Upper lobe of left lung (tissue), 6 donors: ENCODE results near the gene TMEM154. TPM values are rescaled to one million over a fixed set of nuclear protein-coding genes. Genes with fewer than 3 reads are reported as not detected.
A peak's percentile ranks its signal among the peaks of the same experiment; 100 is the strongest.

ENCODE experiments used
- ATAC-seq, 2 donors: fragments of 200-7000 bp; cut with Tn5 transposase; one replicate each; pipeline ENCODE4 v1.9.1; 2022; ENCODE audit warnings: mild to moderate bottlenecking in 2 of 2, moderate library complexity in 2 of 2; ENCODE audit not compliant: low FRiP score in 2 of 2
- DNase-seq, 2 donors: peaks; one replicate each; pipeline ENCODE4 v3.0.0-alpha.2; 2019 to 2020
- H3K27ac ChIP-seq, 4 donors: fragments of 200-600 bp; sonication (generic); one replicate each; pipeline ENCODE4 v1.5.1; 2016 to 2019
- H3K27me3 ChIP-seq, 4 donors: fragments of 200-600 bp; sonication (generic); one replicate each; pipeline ENCODE4 v1.5.1; 2017 to 2019
- H3K36me3 ChIP-seq, 4 donors: fragments of 200-600 bp; sonication (generic); one replicate each; pipeline ENCODE4 v1.5.1; 2016 to 2019
- H3K4me1 ChIP-seq, 4 donors: fragments of 200-600 bp; sonication (generic); one replicate each; pipeline ENCODE4 v1.5.1; 2018 to 2019
- H3K4me3 ChIP-seq, 4 donors: fragments of 200-600 bp; sonication (generic); one replicate each; pipeline ENCODE4 v1.5.1; 2017 to 2019; ENCODE audit warnings: mild to moderate bottlenecking in 2 of 4, moderate library complexity in 1 of 4
- H3K9me3 ChIP-seq, 4 donors: fragments of 200-600 bp; sonication (generic); one replicate each; pipeline ENCODE4 v1.5.1; 2018 to 2019
- EP300 ChIP-seq, 4 donors: sonication (generic); formaldehyde crosslinking; IDR thresholded peaks; one replicate each; pipeline ENCODE4 v1.5.1; 2017; ENCODE audit warnings: antibody characterized with exemption in 4 of 4, control low read depth in 2 of 4
- POLR2A ChIP-seq, 4 donors: fragments of 450-650 bp; IDR thresholded peaks; one replicate each; pipeline ENCODE4 v1.5.1; 2016 to 2017; ENCODE audit warnings: antibody characterized with exemption in 4 of 4, mild to moderate bottlenecking in 2 of 4
- POLR2AphosphoS5 ChIP-seq, 2 donors: sonication (generic); formaldehyde crosslinking; IDR thresholded peaks; one replicate each; pipeline ENCODE4 v1.5.1; 2017; ENCODE audit warnings: antibody characterized with exemption in 2 of 2
- WGBS, 2 donors: methylation state at CpG; one replicate each; pipeline ENCODE4 v1.1.5; 2017 to 2018; 5-methylcytosine and 5-hydroxymethylcytosine counted together
- total RNA-seq, 6 donors: library from RNA; depleted of rRNA in 4 of 6; stranded (reverse); fragments of >200 nt in 4 of 6; gene quantifications; one replicate each; pipeline versions ENCODE4 v1.1.0 to v1.2.1, GENCODE V29; 2016 to 2021
- TF ChIP-seq, protein P1 (sequence below), 6 experiments: fragments of 450-650 bp in 4 of 6; fragments of 200-600 bp in 2 of 6; sonication (generic) in 2 of 6; IDR thresholded peaks; one replicate each; pipeline ENCODE4 v1.5.1; 2016 to 2019; ENCODE audit warnings: antibody characterized with exemption in 6 of 6
- donor health status: DM: no; HTN: no; CAD: no; lungs with moderate emphysema.
- donor health status: DM: no; HTN: yes; CAD: no; lungs with severe emphysema.

TMEM154 gene
- total RNA-seq, 6 donors from 2014 or later = 2.4 to 18.7 (median 6.0) TPM

DNA sequence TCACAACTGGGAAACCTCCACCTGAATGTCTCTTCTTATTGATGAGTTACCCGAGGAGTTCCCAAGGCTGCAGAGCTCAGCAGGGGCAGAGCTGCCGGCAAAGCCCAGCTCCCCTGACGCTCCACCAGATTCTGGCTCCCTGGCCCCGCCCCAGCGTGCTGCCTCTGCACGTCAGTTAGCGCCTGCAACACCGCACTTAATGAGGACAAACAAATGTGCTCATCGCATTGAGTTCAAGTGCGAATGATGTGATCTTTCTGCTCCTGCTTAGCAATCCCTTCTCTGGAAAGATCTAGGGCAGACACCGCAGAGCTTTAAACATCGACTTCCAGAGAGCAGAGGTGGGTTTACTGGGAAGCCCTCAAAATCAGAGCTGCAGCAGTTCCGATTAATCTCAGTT is 88.4 kb downstream of the TMEM154 start:
- Histone ChIP-seq H3K27me3 (no peaks in the 10 kb centered on the region), H3K9me3 (no peaks in the 10 kb centered on the region), H3K4me3 (no peak overlapping the region), H3K36me3 (no peaks in the 10 kb centered on the region), H3K27ac (no peak overlapping the region), H3K4me1 (peaks cover 0 to 6% (median 6%) of the 10 kb centered on the region in 4 donors)
- TF ChIP-seq, protein P1, sequence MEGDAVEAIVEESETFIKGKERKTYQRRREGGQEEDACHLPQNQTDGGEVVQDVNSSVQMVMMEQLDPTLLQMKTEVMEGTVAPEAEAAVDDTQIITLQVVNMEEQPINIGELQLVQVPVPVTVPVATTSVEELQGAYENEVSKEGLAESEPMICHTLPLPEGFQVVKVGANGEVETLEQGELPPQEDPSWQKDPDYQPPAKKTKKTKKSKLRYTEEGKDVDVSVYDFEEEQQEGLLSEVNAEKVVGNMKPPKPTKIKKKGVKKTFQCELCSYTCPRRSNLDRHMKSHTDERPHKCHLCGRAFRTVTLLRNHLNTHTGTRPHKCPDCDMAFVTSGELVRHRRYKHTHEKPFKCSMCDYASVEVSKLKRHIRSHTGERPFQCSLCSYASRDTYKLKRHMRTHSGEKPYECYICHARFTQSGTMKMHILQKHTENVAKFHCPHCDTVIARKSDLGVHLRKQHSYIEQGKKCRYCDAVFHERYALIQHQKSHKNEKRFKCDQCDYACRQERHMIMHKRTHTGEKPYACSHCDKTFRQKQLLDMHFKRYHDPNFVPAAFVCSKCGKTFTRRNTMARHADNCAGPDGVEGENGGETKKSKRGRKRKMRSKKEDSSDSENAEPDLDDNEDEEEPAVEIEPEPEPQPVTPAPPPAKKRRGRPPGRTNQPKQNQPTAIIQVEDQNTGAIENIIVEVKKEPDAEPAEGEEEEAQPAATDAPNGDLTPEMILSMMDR (IDR thresholded peaks at IDR 0.05) = no peak
- TF ChIP-seq POLR2AphosphoS5 (IDR thresholded peaks at IDR 0.05) = no peak
- WGBS, 2 donors = 21 to 27% methylated on average over 3 to 13 of the region's 13 CpGs
- DNase-seq = peak; percentile 42 to 88
- peak; percentile 58 to 79 for ATAC-seq

DNA sequence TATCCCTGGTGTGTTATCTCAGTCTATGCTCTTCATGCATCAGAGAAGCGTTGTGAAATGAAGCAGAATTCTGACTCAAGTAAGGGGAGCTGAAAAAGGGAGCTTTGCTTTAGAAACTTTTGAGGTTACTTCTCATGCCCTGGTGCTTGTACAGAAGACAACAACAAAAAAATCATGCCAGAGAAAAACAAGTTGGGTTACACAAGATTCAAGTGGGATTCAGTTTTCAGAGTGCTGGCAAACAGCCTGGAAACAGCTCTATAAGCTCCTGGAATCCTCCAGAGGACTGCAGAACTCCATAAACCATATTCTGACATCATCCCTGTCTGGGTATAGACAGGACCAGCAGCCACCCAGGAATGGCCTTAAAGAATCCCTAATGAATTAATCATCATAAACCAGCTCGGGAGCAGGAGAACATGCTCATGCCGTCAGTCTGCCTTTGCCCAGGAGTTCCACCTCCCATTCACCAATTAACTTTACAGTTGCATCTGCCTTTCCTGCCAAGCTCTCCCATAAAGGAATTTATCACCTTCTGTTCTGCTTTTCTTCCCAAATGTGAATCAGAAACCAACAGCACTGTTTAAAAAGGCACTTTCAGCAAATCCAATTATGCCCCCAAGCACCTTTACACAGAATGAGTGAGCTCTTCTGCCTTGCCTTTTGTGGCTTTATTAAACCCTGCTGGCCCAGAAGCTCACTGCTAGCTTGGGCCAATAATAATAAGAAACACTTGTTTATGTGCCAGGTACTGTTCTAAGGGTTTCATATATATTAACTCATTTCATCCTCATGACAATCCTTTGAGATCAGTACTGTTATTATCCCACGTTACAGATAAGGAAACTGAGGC is 89.4 kb downstream of the TMEM154 start:
- no peak overlapping the region for H3K27ac ChIP-seq
- WGBS, 2 donors = 64 to 67% methylated on average over 4 of the region's 4 CpGs
- DNase-seq = no peak
- TF ChIP-seq POLR2A (IDR thresholded peaks at IDR 0.05) = no peak
- no peak for TF ChIP-seq EP300 (IDR thresholded peaks at IDR 0.05)
- TF ChIP-seq, protein P1 (IDR thresholded peaks at IDR 0.05) = no peak
- TF ChIP-seq POLR2AphosphoS5 (IDR thresholded peaks at IDR 0.05) = no peak
- ATAC-seq = peak; percentile 32 to 52
- no peaks in the 10 kb centered on the region for H3K27me3 ChIP-seq
- no peak overlapping the region for H3K4me3 ChIP-seq
- peaks cover 3 to 14% (median 10%) of the 10 kb centered on the region in 4 donors for H3K4me1 ChIP-seq
- no peaks in the 10 kb centered on the region for H3K36me3 ChIP-seq
- H3K9me3 ChIP-seq = no peaks in the 10 kb centered on the region

DNA sequence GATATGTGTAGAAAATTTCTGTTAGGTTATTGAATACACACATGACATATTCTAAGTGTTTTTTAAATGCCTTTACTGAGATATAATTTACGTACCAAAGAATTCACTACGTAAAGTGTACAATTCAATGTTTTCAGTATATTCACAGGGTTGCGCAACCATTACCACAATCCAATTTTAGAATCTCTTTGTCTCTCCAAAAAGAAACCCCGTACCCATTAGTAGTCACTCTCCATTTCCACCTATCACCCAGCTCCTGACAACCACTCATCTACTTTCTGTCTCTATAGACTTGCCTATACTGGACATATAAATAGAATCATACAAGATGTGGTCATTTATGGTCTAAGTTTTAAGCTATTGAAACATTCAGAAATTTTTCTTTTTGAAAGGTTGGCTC is 90.9 kb downstream of the TMEM154 start:
- Histone ChIP-seq H3K27ac (no peak overlapping the region), H3K4me3 (no peak overlapping the region), H3K4me1 (peaks cover 3 to 22% (median 13%) of the 10 kb centered on the region in 4 donors), H3K9me3 (no peaks in the 10 kb centered on the region), H3K36me3 (no peaks in the 10 kb centered on the region), H3K27me3 (no peaks in the 10 kb centered on the region)
- 83 to 86% methylated on average over 4 of the region's 4 CpGs for WGBS, 2 donors
- ATAC-seq (no peak), DNase-seq (no peak)
- TF ChIP-seq POLR2AphosphoS5 (IDR thresholded peaks at IDR 0.05) (no peak), EP300 (IDR thresholded peaks at IDR 0.05) (no peak), POLR2A (IDR thresholded peaks at IDR 0.05) (no peak)
- TF ChIP-seq, protein P1 (IDR thresholded peaks at IDR 0.05) = no peak

DNA sequence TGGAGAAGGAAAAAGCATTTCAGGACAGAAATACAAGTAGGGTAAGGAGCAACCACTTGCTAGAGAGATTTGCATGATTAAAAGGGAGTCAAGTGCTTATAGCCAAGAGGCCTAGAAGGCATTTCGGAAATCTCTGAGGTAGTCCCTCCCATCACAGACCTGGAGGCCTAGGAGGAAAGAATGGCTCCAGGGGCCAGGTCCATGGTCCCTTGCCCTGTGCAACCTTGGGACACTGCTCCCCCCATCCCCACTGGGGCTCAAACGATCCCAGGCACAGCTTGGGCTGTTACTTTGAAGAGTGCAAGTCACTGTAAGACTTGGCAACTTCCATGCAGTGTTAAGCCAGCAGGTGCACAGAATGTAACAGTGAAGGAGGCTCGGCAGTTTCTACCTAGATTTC is 92.7 kb downstream of the TMEM154 start:
- no peak overlapping the region for H3K27ac ChIP-seq
- DNase-seq (no peak), ATAC-seq (no peak)
- no peaks in the 10 kb centered on the region for H3K36me3 ChIP-seq
- 85 to 100% methylated on average over 3 of the region's 3 CpGs for WGBS, 2 donors
- H3K4me1 ChIP-seq = peaks cover 3 to 22% (median 13%) of the 10 kb centered on the region in 4 donors
- H3K9me3 ChIP-seq = no peaks in the 10 kb centered on the region
- TF ChIP-seq EP300 (IDR thresholded peaks at IDR 0.05) = no peak
- TF ChIP-seq, protein P1 (IDR thresholded peaks at IDR 0.05) = no peak
- TF ChIP-seq POLR2AphosphoS5 (IDR thresholded peaks at IDR 0.05) = no peak
- no peak for TF ChIP-seq POLR2A (IDR thresholded peaks at IDR 0.05)
- H3K4me3 ChIP-seq = no peak overlapping the region
- H3K27me3 ChIP-seq = no peaks in the 10 kb centered on the region

DNA sequence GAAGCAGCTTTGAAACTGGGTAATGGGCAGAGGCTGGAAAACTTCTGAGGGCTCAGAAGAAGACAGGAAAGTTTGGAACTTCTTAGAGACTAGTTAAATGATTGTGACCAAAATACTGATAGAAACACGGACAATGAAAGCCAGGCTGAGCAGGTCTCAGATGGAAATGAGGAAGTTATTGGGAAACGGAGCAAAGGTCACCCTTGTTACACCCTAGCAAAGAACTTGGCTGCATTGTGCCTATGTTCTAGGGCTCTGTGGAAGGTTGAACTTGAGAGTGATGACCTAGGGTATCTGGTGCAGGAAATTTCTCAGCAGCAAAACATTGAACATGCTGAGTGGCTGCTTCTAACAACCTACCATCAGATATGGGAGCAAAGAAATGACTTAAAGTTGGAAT is 93.1 kb downstream of the TMEM154 start:
- no peak for TF ChIP-seq POLR2AphosphoS5 (IDR thresholded peaks at IDR 0.05)
- TF ChIP-seq, protein P1 (IDR thresholded peaks at IDR 0.05) = no peak
- no peak for TF ChIP-seq EP300 (IDR thresholded peaks at IDR 0.05)
- no peak for TF ChIP-seq POLR2A (IDR thresholded peaks at IDR 0.05)
- no peak for DNase-seq
- H3K27ac ChIP-seq = no peak overlapping the region

More for the DNA sequence above, 93.1 kb downstream of the TMEM154 start:
- Histone ChIP-seq H3K36me3 (no peaks in the 10 kb centered on the region), H3K4me3 (no peak overlapping the region), H3K4me1 (peaks cover 3 to 22% (median 13%) of the 10 kb centered on the region in 4 donors), H3K9me3 (no peaks in the 10 kb centered on the region), H3K27me3 (no peaks in the 10 kb centered on the region)
- 72 to 94% methylated on average over 2 of the region's 2 CpGs for WGBS, 2 donors
- ATAC-seq = no peak
